ENCODE data around the gene PPIE.

PPIE gene

GRCh38 chr1:39757501-39757900 is 18.8 kb downstream of the PPIE start:
- TF ChIP-seq, protein P1, sequence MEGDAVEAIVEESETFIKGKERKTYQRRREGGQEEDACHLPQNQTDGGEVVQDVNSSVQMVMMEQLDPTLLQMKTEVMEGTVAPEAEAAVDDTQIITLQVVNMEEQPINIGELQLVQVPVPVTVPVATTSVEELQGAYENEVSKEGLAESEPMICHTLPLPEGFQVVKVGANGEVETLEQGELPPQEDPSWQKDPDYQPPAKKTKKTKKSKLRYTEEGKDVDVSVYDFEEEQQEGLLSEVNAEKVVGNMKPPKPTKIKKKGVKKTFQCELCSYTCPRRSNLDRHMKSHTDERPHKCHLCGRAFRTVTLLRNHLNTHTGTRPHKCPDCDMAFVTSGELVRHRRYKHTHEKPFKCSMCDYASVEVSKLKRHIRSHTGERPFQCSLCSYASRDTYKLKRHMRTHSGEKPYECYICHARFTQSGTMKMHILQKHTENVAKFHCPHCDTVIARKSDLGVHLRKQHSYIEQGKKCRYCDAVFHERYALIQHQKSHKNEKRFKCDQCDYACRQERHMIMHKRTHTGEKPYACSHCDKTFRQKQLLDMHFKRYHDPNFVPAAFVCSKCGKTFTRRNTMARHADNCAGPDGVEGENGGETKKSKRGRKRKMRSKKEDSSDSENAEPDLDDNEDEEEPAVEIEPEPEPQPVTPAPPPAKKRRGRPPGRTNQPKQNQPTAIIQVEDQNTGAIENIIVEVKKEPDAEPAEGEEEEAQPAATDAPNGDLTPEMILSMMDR (IDR thresholded peaks at IDR 0.05; ENCODE audit: insufficient read depth, missing control alignments), result no peak
- FAIRE-seq, result no peak

GRCh38 chr1:39758556-39759435 is 20.1 kb downstream of the PPIE start:
- DNase-seq (ENCODE audit: insufficient read length, low spot score) (no peak), FAIRE-seq (no peak)
- TF ChIP-seq, protein P1 (IDR thresholded peaks at IDR 0.05; ENCODE audit: insufficient read depth, missing control alignments), result no peak

More at GRCh38 chr1:39757501-39757900, 18.8 kb downstream of the PPIE start:
- no peak for DNase-seq (ENCODE audit: insufficient read length, low spot score)

DNA sequence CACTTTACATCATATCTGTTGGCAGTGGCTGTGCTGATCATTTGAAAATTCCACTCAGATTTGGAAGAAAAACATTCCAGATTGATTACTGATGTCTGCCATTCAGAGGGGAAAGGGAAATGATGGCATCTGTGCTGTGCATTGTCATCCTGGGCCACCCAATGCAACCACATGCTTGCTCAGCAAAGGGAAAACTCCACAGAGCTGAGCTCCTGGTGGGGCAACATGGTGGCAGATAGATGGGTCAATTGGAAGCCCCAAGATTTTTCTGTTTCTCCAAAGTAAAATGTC is 20.7 kb downstream of the PPIE start:
- FAIRE-seq (no peak), DNase-seq (ENCODE audit: insufficient read length, low spot score) (no peak)
- TF ChIP-seq, protein P1 (IDR thresholded peaks at IDR 0.05; ENCODE audit: insufficient read depth, missing control alignments), result no peak

GRCh38 chr1:39760074-39761008 is 21.7 kb downstream of the PPIE start:
- TF ChIP-seq, protein P1 (IDR thresholded peaks at IDR 0.05; ENCODE audit: insufficient read depth, missing control alignments), result no peak
- FAIRE-seq (no peak), DNase-seq (ENCODE audit: insufficient read length, low spot score) (no peak)

DNA sequence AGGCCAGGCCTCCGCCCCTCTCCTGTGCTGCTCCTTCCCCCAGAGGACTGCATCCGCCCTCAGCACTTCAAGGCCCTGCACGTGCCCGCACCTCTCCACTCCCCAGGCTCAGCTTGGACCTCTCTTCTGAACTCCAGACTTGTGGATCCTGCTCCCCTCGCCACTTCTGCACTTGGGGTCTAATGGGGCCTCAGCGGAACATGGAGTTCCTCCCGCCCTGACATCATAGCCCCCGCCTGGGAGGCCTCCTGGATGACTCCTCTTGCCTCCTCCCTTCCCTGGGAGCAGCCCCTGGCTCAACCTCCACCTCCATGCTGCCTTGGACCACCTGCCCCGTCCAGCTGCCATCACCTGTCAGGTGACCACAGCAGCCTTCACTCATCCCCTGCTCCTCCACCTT is 22.3 kb downstream of the PPIE start:
- TF ChIP-seq, protein P1 (IDR thresholded peaks at IDR 0.05; ENCODE audit: insufficient read depth, missing control alignments), result no peak
- FAIRE-seq, result no peak
- DNase-seq (ENCODE audit: insufficient read length, low spot score), result no peak

DNA sequence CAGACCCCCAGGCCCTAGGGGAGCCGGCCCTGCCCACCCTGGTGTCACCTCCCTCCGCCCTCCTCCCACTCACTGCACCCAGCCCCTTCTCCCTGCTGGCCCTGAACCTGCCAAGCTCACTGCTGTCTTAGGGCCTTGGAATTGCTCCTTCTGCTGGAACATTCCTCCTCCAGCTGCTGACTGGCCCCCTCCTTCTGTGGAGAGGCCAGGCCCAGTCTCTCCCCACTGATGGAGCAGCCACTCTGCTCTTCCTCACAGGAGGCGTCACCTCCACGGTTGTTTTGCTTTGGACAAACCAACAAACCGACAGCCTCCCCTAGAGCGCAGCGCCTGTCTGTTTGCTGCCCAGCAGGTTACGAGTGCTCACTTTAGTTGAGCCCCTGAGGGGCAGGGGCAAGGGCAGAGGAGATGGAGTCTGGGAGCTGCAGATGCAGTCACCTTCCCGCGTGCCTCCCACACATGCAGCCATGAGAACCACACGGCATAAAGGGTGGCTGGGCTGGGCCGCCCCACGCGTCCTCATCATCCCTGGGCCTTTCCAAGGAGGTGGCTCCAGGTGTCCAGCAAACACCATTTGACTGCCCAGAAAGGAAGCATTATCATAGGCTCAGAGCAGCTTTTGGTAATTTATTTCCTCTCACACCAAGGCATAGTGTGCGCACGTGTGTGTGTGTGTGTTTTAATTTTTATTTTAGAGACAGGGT is 23.0 kb downstream of the PPIE start:
- DNase-seq (ENCODE audit: insufficient read length, low spot score), result no peak
- no peak for FAIRE-seq
- TF ChIP-seq, protein P1 (IDR thresholded peaks at IDR 0.05; ENCODE audit: insufficient read depth, missing control alignments), result no peak
